ENCODE measurements around the gene XCL2. TPM values are rescaled to one million over a fixed set of nuclear protein-coding genes. Genes with fewer than 3 reads are reported as not detected.
"Not testable (repeated sequence)": the region's sequence is repeated elsewhere in the genome, so short reads cannot be mapped to it uniquely, and the experiment has no call there.

The XCL2 gene
- total RNA-seq, 4 donors from 2014 or later = not detected

DNA sequence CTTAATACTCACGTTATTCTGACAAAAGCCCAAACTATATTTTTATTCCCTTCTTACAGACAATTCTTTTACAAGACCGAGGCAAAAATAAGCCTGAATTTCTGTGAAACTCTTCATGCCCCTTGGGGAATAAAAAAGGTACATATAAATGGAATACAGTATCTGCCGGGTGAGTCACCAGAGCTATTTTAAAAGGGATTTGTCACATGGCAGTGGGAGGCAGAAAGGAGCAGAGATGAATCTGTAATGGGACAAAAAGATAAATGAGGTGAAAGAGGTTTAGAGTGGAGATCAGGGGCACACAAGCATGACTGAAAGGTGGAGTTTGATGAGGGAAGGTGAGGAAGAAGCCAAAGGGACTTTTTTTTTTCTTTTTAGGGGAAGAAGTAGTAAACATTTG is 41.4 kb upstream of the XCL2 start:
- Histone ChIP-seq H3K27me3 (no peaks in the 10 kb centered on the region), H3K27ac (no peak overlapping the region), H3K4me1 (peaks cover 0 to 6% (median 0%) of the 10 kb centered on the region in 4 donors), H3K36me3 (no peaks in the 10 kb centered on the region), H3K4me3 (no peak overlapping the region), H3K9me3 (no peaks in the 10 kb centered on the region)
- no peak for TF ChIP-seq CTCF (IDR thresholded peaks at IDR 0.05)
- no peak for TF ChIP-seq EP300 (IDR thresholded peaks at IDR 0.05)
- TF ChIP-seq POLR2A (IDR thresholded peaks at IDR 0.05) = no peak
- 58 to 71% methylated on average over 3 of the region's 3 CpGs for WGBS, 2 donors
- DNase-seq (ENCODE audit: low spot score in 2 of 2) = no peak

DNA sequence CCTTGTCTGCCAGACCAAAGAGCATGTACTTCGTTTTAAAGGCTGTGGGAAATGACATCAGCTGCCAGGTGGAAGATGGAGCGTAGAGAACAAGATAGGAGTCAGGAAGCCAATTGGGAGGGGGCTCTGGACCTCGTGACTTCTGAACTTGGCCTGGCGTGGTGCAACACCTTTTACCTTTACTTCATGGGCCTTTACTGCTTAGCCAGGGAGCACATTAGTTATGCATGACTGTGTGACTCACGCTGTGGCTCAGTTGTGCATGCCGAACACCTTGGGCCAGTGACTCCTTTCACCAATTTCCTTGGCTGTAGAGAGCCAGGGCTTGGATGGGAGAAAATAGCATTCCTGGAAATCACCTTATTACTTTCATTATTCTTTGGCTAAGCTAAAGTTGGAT is 39.8 kb upstream of the XCL2 start:
- Histone ChIP-seq H3K27ac (no peak overlapping the region), H3K36me3 (no peaks in the 10 kb centered on the region), H3K27me3 (no peaks in the 10 kb centered on the region), H3K9me3 (no peaks in the 10 kb centered on the region), H3K4me1 (peaks cover 0 to 6% (median 0%) of the 10 kb centered on the region in 4 donors), H3K4me3 (no peak overlapping the region)
- TF ChIP-seq CTCF (IDR thresholded peaks at IDR 0.05) (no peak), POLR2A (IDR thresholded peaks at IDR 0.05) (no peak), EP300 (IDR thresholded peaks at IDR 0.05) (no peak)
- 74 to 84% methylated on average over 6 of the region's 6 CpGs for WGBS, 2 donors
- DNase-seq (ENCODE audit: low spot score in 2 of 2) = no peak

- TF ChIP-seq CTCF (IDR thresholded peaks at IDR 0.05) = no peak
- TF ChIP-seq EP300 (IDR thresholded peaks at IDR 0.05) = peak in 1 of 2 donors; percentile 27
- TF ChIP-seq POLR2A (IDR thresholded peaks at IDR 0.05) = no peak
- 44 to 50% methylated on average over 6 of the region's 6 CpGs for WGBS, 2 donors
- DNase-seq (ENCODE audit: low spot score in 2 of 2) = no peak
- Histone ChIP-seq H3K27ac (no peak overlapping the region), H3K36me3 (no peaks in the 10 kb centered on the region), H3K4me1 (peaks cover 0 to 6% (median 0%) of the 10 kb centered on the region in 4 donors), H3K4me3 (no peak overlapping the region), H3K9me3 (no peaks in the 10 kb centered on the region), H3K27me3 (no peaks in the 10 kb centered on the region)
Observed at GRCh38 chr1:168582688-168583336, 39.0 kb upstream of the XCL2 start.

DNA sequence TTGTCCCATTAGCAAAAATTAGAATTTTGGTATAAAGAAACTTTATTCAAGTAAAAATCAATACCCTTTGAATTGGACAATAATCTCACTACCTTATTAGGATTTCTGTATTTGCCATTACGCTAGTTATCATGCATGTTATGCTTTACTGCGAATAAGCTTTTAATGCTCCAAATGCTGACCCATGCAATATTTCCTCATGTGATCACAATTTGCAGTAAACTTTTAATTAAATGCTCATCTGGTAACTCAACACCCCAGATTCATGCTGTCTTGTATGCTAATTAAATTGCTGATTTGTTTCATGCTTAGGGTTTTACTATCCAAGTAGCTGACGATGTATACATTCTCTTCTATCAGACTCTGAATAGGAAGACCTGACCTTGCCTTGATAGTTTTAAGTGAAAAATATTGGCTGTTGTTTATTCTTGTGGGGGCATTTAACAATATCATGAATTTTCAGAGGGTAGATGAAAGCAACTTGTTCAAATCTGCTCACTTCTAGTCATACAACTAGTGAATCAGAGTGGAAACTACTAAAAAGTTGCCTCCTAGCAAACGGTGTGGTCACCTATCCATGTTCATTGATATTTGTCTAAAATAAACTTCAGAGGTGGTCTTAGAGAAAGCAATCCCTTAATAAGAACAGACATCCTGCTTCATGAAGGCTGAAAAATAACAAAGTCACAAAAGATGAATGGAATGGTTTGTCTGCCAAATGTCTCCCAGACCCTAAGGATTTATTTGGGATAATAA is 38.2 kb upstream of the XCL2 start:
- TF ChIP-seq EP300 (IDR thresholded peaks at IDR 0.05) (no peak), POLR2A (IDR thresholded peaks at IDR 0.05) (no peak), CTCF (IDR thresholded peaks at IDR 0.05) (no peak)
- DNase-seq (ENCODE audit: low spot score in 2 of 2) = no peak
- Histone ChIP-seq H3K36me3 (no peaks in the 10 kb centered on the region), H3K27ac (no peak overlapping the region), H3K4me3 (no peak overlapping the region), H3K27me3 (no peaks in the 10 kb centered on the region), H3K4me1 (peaks cover 0 to 6% (median 0%) of the 10 kb centered on the region in 4 donors), H3K9me3 (no peaks in the 10 kb centered on the region)
- WGBS, 2 donors = 71 to 78% methylated on average over 4 of the region's 4 CpGs

GRCh38 chr1:168580991-168581390 is 37.2 kb upstream of the XCL2 start:
- not testable (repeated sequence) for H3K27ac ChIP-seq; H3K4me3 ChIP-seq; H3K27me3 ChIP-seq; H3K36me3 ChIP-seq; DNase-seq (ENCODE audit: low spot score in 2 of 2); H3K4me1 ChIP-seq; H3K9me3 ChIP-seq
- 71 to 74% methylated on average over 7 of the region's 7 CpGs for WGBS, 2 donors

GRCh38 chr1:168580290-168580689 is 36.5 kb upstream of the XCL2 start:
- H3K9me3 ChIP-seq; H3K4me1 ChIP-seq; H3K27me3 ChIP-seq; H3K27ac ChIP-seq; H3K36me3 ChIP-seq; H3K4me3 ChIP-seq; DNase-seq (ENCODE audit: low spot score in 2 of 2): not testable (repeated sequence)
- 92 to 98% methylated on average over 2 of the region's 2 CpGs for WGBS, 2 donors

GRCh38 chr1:168578531-168579185 is 34.9 kb upstream of the XCL2 start:
- WGBS, 2 donors = 70 to 72% methylated on average over 2 of the region's 2 CpGs
- H3K9me3 ChIP-seq; H3K36me3 ChIP-seq; H3K27me3 ChIP-seq; H3K4me1 ChIP-seq; H3K27ac ChIP-seq; DNase-seq (ENCODE audit: low spot score in 2 of 2); H3K4me3 ChIP-seq: not testable (repeated sequence)

- H3K4me1 ChIP-seq; H3K27ac ChIP-seq; H3K27me3 ChIP-seq; H3K4me3 ChIP-seq; H3K9me3 ChIP-seq; DNase-seq (ENCODE audit: low spot score in 2 of 2); H3K36me3 ChIP-seq: not testable (repeated sequence)
- 82 to 92% methylated on average over 4 to 5 of the region's 6 CpGs for WGBS, 2 donors
Observed at GRCh38 chr1:168576245-168576688, 32.5 kb upstream of the XCL2 start, which contains the start of gene XCL1. Gene XCL1, plus strand, starts transcription at chr1:168576605. Its CDS starts 33 bp downstream, at chr1:168576638.
